ENCODE results near the gene LGR5. TPM values are rescaled to one million over a fixed set of nuclear protein-coding genes. Genes with fewer than 3 reads are reported as not detected.
A peak's percentile ranks its signal among the peaks of the same experiment; 100 is the strongest.

The LGR5 gene
- total and polyA plus RNA-seq, 2 donors (not counting 3 experiments of a cell fraction or from before 2014, with no cell fraction given), result not detected

GRCh38 chr12:71610031-71610795 is 170.6 kb downstream of the LGR5 start:
- H3K9me3 ChIP-seq (replicated peaks; ENCODE audit: control insufficient read depth, insufficient read depth, low read length), result no peaks in the 10 kb centered on the region
- no peak overlapping the region for H3K4me2 ChIP-seq (ENCODE audit: insufficient read depth, low read length)
- no peaks in the 10 kb centered on the region for H3K27me3 ChIP-seq (ENCODE audit: control insufficient read depth in 2 of 2, insufficient read depth in 2 of 2, low read length in 2 of 2)
- no peaks in the 10 kb centered on the region for H3K79me2 ChIP-seq (ENCODE audit: control insufficient read depth, insufficient read depth, low read length)
- dilution Hi-C loops (cut with MboI; ENCODE audit: extremely low pct_ligation_motif_present, low sequenced_read_pairs), result no loop called here
- H3K9ac ChIP-seq (replicated peaks; ENCODE audit: extremely low read depth, insufficient read depth, low read length), result no peak overlapping the region
- H3K27ac ChIP-seq (ENCODE audit: insufficient read depth, low read depth, low read length), result no peak overlapping the region
- CTCF ChIA-PET, result interaction anchor here (0.8 to 1.1 kb wide), 3 partner anchors 26 to 877 kb away, joined by 3 to 9 read pairs (median 3); no protein-coding TSS in a partner anchor
- H3K9me1 ChIP-seq (replicated peaks; ENCODE audit: control insufficient read depth, extremely low read depth, insufficient read depth, low read length), result no peaks in the 10 kb centered on the region
- no peaks in the 10 kb centered on the region for H4K20me1 ChIP-seq (replicated peaks; ENCODE audit: control insufficient read depth, extremely low read depth, insufficient read depth, low read length)
- POLR2A ChIA-PET, result no interaction called here
- H2AFZ ChIP-seq (ENCODE audit: low read depth, low read length), result no peak overlapping the region
- H3K36me3 ChIP-seq (ENCODE audit: control insufficient read depth in 2 of 2, extremely low read depth in 1 of 2, insufficient read depth in 2 of 2, low read length in 2 of 2), result peaks cover 7 to 42% of the 10 kb centered on the region in 2 experiments
- BruUV-seq (replicated peaks), result TSS peak; percentile 15
- DNase-seq (ENCODE audit: low read depth, low spot score) (no peak), FAIRE-seq (no peak)
- TF ChIP-seq POLR2A (IDR thresholded peaks at IDR 0.05; ENCODE audit: low read depth, low read length) (no peak), JUN (IDR thresholded peaks at IDR 0.05; ENCODE audit: borderline replicate concordance, insufficient read depth, insufficient read length, low read depth) (no peak), CTCF (IDR thresholded peaks at IDR 0.05; ENCODE audit: extremely low read depth in 1 of 2, insufficient read depth in 1 of 2, low read depth in 1 of 2, low read length in 2 of 2) (no peak), FOS (IDR thresholded peaks at IDR 0.05; ENCODE audit: borderline replicate concordance, insufficient read depth, low read length) (no peak), MYC (IDR thresholded peaks at IDR 0.05; ENCODE audit: low read depth, low read length) (no peak), GATA2 (IDR thresholded peaks at IDR 0.05; ENCODE audit: insufficient read depth, insufficient read length, low read depth, low read length) (no peak), MAX (IDR thresholded peaks at IDR 0.05; ENCODE audit: insufficient read depth, insufficient read length) (no peak), EZH2 (IDR thresholded peaks at IDR 0.05; ENCODE audit: borderline replicate concordance, low read depth, low read length, severe bottlenecking) (no peak), POLR2AphosphoS5 (IDR thresholded peaks at IDR 0.05; ENCODE audit: insufficient read depth, low read depth, low read length) (no peak)
- intact Hi-C loops (cut with micrococcal nuclease), result loop anchor here (5.0 kb wide), 1 partner anchor 37 kb away; no protein-coding TSS in a partner anchor
- H3K4me3 ChIP-seq (replicated peaks in 1 of 3; ENCODE audit: insufficient read depth in 1 of 3, low read depth in 1 of 3, low read length in 3 of 3), result no peak overlapping the region
- H3K4me1 ChIP-seq (ENCODE audit: control insufficient read depth, extremely low read depth, insufficient read depth, low read length), result no peaks in the 10 kb centered on the region

Measured in endothelial cell of umbilical vein (primary cell).